ENCODE measurements around the gene TSR1. TPM values are rescaled to one million over a fixed set of nuclear protein-coding genes. Genes with fewer than 3 reads are reported as not detected.

TSR1 gene
- polyA plus RNA-seq, 10 donors, result 28.6 to 40.9 (median 33.6) TPM

- DNase-seq, result no peak
These were observed 46.3 kb downstream of the TSR1 start for GRCh38 chr17:2289878-2290478.

- no peak for DNase-seq
These were observed 53.0 kb downstream of the TSR1 start for GRCh38 chr17:2283302-2283701.

- peak; percentile 71 to 82 (median 78) for DNase-seq
These were observed 53.9 kb downstream of the TSR1 start for GRCh38 chr17:2282297-2282873.

- no peak for DNase-seq
These were observed 56.5 kb downstream of the TSR1 start for GRCh38 chr17:2279707-2280106.

GRCh38 chr17:2277429-2278170 lies 58.7 kb downstream of the TSR1 start:
- no peak for DNase-seq

GRCh38 chr17:2275722-2276121 lies 60.5 kb downstream of the TSR1 start:
- DNase-seq, result no peak

GRCh38 chr17:2274414-2274813 lies 61.8 kb downstream of the TSR1 start:
- no peak for DNase-seq

Other genes with a start within 250 kb of the TSR1 start
- gene SMG6, start 32.7 kb downstream of the TSR1 start, polyA plus RNA-seq (ENCODE audit: insufficient read length in 10 of 10), result 10 to 100 TPM; 12.5 to 20.1 (median 16.8) TPM
- 10 to 100 TPM; 12.3 to 24.2 (median 18.4) TPM for gene SRR, start 32.5 kb downstream of the TSR1 start, polyA plus RNA-seq (ENCODE audit: insufficient read length in 10 of 10)
- 10 to 100 TPM; 32.1 to 49.9 (median 43.0) TPM for gene SGSM2, start 1.0 kb upstream of the TSR1 start, polyA plus RNA-seq (ENCODE audit: insufficient read length in 10 of 10)
- 10 to 100 TPM in 9 of 10 donors, 1 to 10 TPM in 1; 9.9 to 19.8 (median 13.4) TPM for gene MNT, start 64.6 kb upstream of the TSR1 start, polyA plus RNA-seq (ENCODE audit: insufficient read length in 10 of 10)
- gene METTL16, start 175.4 kb upstream of the TSR1 start, polyA plus RNA-seq (ENCODE audit: insufficient read length in 10 of 10), result 10 to 100 TPM; 17.7 to 23.8 (median 20.6) TPM